ENCODE results near the gene IGIP.
A peak's percentile ranks its signal among the peaks of the same experiment; 100 is the strongest.

The IGIP gene

DNA sequence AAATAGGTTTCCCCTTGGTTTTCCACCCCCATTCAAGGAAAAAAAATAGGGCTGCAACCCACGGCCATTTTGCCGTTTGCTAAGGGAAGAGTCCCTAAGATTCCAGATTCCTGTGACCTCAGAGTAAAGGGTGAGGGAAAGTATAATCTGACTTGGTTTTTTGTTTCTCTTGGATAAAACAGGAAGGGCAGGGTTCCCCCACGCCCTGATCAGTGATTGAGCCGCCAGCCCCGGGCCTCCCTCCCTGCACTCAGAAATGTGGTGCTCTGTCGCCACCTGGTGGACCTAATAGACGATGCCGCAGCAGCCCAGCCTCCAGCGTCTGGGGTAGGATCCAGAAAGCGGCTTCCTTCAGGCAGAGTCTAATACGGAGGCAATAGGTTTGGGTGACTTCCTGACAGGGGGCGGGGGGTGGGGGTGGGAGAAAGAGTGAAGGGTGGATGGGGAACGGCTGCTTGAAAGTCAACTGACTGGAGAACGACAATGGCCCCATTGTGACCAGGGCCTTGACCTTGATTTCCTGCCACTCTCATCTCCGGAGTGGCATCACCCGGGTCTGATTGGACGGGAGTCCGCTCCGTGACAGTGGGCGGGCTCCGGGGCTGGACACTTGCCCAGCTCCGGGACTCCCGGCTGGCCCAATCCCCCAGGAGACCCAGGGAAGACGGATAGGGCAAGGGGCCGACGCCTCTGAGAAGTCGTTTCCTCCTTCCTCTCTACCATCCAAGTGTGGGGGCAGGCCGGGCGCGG is 31.5 kb downstream of the IGIP start:
- peak; percentile 66 for DNase-seq (ENCODE audit: low read depth, low spot score)
- Histone ChIP-seq H3K36me3 (ENCODE audit: insufficient read depth, insufficient read length, low read length) (no peaks in the 10 kb centered on the region), H3K4me1 (ENCODE audit: insufficient read depth, insufficient read length) (peaks cover 4% of the 10 kb centered on the region), H3K4me3 (ENCODE audit: insufficient read length, low read depth) (peak overlapping the region; percentile 30), H3K9ac (ENCODE audit: insufficient read length, low read depth) (no peak overlapping the region), H3K9me3 (ENCODE audit: insufficient read depth, low read length) (no peaks in the 10 kb centered on the region), H3K27me3 (ENCODE audit: insufficient read depth, insufficient read length) (no peaks in the 10 kb centered on the region)
- TF ChIP-seq SUZ12 (IDR thresholded peaks at IDR 0.05; ENCODE audit: extremely low read depth, insufficient read depth, insufficient read length) (no peak), YY1 (IDR thresholded peaks at IDR 0.05; ENCODE audit: insufficient read depth, insufficient read length) (no peak), ZNF274 (IDR thresholded peaks at IDR 0.05; ENCODE audit: low read depth, low read length) (no peak)

DNA sequence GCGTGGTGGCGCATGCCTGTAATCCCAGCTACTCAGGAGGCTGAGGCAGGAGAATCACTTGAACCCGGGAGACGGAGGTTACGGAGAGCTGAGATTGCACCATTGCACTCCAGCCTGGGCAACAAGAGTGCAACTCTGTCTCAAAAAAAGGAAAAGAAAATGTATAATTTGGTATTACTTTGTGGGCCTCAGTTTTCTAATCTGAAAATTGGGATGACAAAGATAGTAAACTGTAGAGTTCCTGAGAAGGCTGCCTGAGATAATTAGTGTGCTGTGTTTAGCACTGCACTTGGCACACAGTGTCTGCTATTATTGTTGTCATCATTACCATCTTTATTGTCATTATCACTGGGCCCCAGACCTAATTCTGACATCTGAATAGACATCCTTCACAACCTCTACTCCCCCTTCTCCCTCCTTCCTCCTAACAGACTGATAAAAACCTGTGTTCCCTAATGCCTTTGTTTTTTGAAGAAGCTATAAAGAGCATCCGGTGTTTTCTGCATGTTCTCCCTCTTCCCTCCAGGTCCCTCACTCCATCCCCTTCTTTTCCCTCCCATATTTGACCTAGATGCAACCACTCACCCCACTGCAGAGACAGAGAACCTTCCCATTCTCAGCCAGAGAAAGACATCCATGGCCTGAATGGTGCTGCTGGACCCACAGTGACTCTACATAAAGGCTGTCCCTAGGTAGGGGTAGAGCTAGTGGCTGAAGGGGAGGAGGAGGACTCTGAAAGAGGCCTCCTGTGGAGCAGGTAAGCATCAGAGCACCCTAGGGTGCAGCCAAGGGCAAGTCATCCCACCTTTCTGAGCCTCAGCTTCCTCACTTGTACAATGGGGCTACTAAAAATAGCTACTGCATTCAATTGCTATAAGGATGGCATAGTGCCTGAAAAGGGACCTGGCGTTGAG is 33.5 kb downstream of the IGIP start:
- H3K4me1 ChIP-seq (ENCODE audit: insufficient read depth, insufficient read length) = no peaks in the 10 kb centered on the region
- H3K9me3 ChIP-seq (ENCODE audit: insufficient read depth, low read length) = no peaks in the 10 kb centered on the region
- H3K36me3 ChIP-seq (ENCODE audit: insufficient read depth, insufficient read length, low read length) = no peaks in the 10 kb centered on the region
- no peak for TF ChIP-seq ZNF274 (IDR thresholded peaks at IDR 0.05; ENCODE audit: low read depth, low read length)
- no peak for TF ChIP-seq YY1 (IDR thresholded peaks at IDR 0.05; ENCODE audit: insufficient read depth, insufficient read length)
- TF ChIP-seq SUZ12 (IDR thresholded peaks at IDR 0.05; ENCODE audit: extremely low read depth, insufficient read depth, insufficient read length) = no peak
- H3K27me3 ChIP-seq (ENCODE audit: insufficient read depth, insufficient read length) = no peaks in the 10 kb centered on the region
- no peak overlapping the region for H3K9ac ChIP-seq (ENCODE audit: insufficient read length, low read depth)
- DNase-seq (ENCODE audit: low read depth, low spot score) = no peak
- H3K4me3 ChIP-seq (ENCODE audit: insufficient read length, low read depth) = no peak overlapping the region

DNA sequence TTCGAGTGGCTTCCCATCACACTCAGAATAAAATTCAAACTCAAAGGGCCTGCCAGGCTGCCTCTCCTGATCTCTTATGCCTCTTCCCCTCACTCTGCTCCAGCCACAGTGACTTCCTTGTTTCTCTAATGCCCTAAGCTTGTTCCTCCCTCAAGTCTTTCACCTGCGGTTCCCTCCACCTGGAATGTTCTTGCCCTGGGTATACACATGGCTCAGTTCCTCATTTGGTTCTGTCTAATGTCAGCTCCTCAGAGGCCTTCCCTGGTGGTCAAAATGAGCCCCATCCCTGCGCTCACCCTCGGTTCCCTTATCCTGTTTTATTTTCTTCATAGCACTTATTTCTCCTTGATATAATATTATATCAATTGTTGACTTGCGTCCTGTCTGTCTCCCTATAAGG is 36.5 kb downstream of the IGIP start:
- no peaks in the 10 kb centered on the region for H3K4me1 ChIP-seq (ENCODE audit: insufficient read depth, insufficient read length)
- DNase-seq (ENCODE audit: low read depth, low spot score) = no peak
- TF ChIP-seq ZNF274 (IDR thresholded peaks at IDR 0.05; ENCODE audit: low read depth, low read length) = no peak
- H3K27me3 ChIP-seq (ENCODE audit: insufficient read depth, insufficient read length) = no peaks in the 10 kb centered on the region
- H3K9me3 ChIP-seq (ENCODE audit: insufficient read depth, low read length) = no peaks in the 10 kb centered on the region
- H3K9ac ChIP-seq (ENCODE audit: insufficient read length, low read depth) = no peak overlapping the region
- H3K4me3 ChIP-seq (ENCODE audit: insufficient read length, low read depth) = no peak overlapping the region
- no peaks in the 10 kb centered on the region for H3K36me3 ChIP-seq (ENCODE audit: insufficient read depth, insufficient read length, low read length)

DNA sequence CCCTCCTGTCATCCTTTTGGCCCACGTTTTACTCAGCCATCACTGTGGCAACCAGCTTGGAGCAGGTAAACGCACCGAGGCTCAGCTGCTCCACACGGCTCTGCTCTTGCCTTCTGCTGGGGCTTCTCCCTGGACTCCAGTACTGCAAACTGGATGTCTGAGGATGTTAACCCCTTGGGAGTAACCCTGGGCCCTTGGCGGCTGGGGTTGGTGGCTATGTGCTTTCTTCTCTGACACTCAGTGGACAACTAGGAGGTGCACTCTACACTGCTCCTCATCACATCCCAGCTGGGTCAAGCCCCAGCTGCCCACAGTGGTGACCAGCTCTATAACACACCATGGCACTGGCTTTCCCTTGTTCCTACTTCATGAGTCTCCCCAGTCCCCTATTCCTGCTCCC is 37.0 kb downstream of the IGIP start:
- H3K36me3 ChIP-seq (ENCODE audit: insufficient read depth, insufficient read length, low read length) = no peaks in the 10 kb centered on the region
- H3K4me1 ChIP-seq (ENCODE audit: insufficient read depth, insufficient read length) = no peaks in the 10 kb centered on the region
- TF ChIP-seq YY1 (IDR thresholded peaks at IDR 0.05; ENCODE audit: insufficient read depth, insufficient read length) (no peak), ZNF274 (IDR thresholded peaks at IDR 0.05; ENCODE audit: low read depth, low read length) (no peak), SUZ12 (IDR thresholded peaks at IDR 0.05; ENCODE audit: extremely low read depth, insufficient read depth, insufficient read length) (no peak)
- no peak overlapping the region for H3K9ac ChIP-seq (ENCODE audit: insufficient read length, low read depth)
- DNase-seq (ENCODE audit: low read depth, low spot score) = no peak
- no peak overlapping the region for H3K4me3 ChIP-seq (ENCODE audit: insufficient read length, low read depth)
- no peaks in the 10 kb centered on the region for H3K9me3 ChIP-seq (ENCODE audit: insufficient read depth, low read length)
- no peaks in the 10 kb centered on the region for H3K27me3 ChIP-seq (ENCODE audit: insufficient read depth, insufficient read length)

- no peak overlapping the region for H3K4me3 ChIP-seq (ENCODE audit: insufficient read length, low read depth)
- H3K27me3 ChIP-seq (ENCODE audit: insufficient read depth, insufficient read length) = no peaks in the 10 kb centered on the region
- H3K36me3 ChIP-seq (ENCODE audit: insufficient read depth, insufficient read length, low read length) = no peaks in the 10 kb centered on the region
- H3K9me3 ChIP-seq (ENCODE audit: insufficient read depth, low read length) = no peaks in the 10 kb centered on the region
- no peak for DNase-seq (ENCODE audit: low read depth, low spot score)
- no peak overlapping the region for H3K9ac ChIP-seq (ENCODE audit: insufficient read length, low read depth)
- no peak for TF ChIP-seq SUZ12 (IDR thresholded peaks at IDR 0.05; ENCODE audit: extremely low read depth, insufficient read depth, insufficient read length)
- no peak for TF ChIP-seq YY1 (IDR thresholded peaks at IDR 0.05; ENCODE audit: insufficient read depth, insufficient read length)
- no peak for TF ChIP-seq ZNF274 (IDR thresholded peaks at IDR 0.05; ENCODE audit: low read depth, low read length)
- H3K4me1 ChIP-seq (ENCODE audit: insufficient read depth, insufficient read length) = no peaks in the 10 kb centered on the region
Observed at GRCh38 chr5:140165101-140165922, 39.6 kb downstream of the IGIP start.

GRCh38 chr5:140165923-140166270 is 40.2 kb downstream of the IGIP start:
- Histone ChIP-seq H3K4me1 (ENCODE audit: insufficient read depth, insufficient read length) (no peaks in the 10 kb centered on the region), H3K9ac (ENCODE audit: insufficient read length, low read depth) (no peak overlapping the region), H3K36me3 (ENCODE audit: insufficient read depth, insufficient read length, low read length) (no peaks in the 10 kb centered on the region), H3K4me3 (ENCODE audit: insufficient read length, low read depth) (no peak overlapping the region), H3K9me3 (ENCODE audit: insufficient read depth, low read length) (no peaks in the 10 kb centered on the region), H3K27me3 (ENCODE audit: insufficient read depth, insufficient read length) (no peaks in the 10 kb centered on the region)
- TF ChIP-seq SUZ12 (IDR thresholded peaks at IDR 0.05; ENCODE audit: extremely low read depth, insufficient read depth, insufficient read length) (no peak), ZNF274 (IDR thresholded peaks at IDR 0.05; ENCODE audit: low read depth, low read length) (no peak), YY1 (IDR thresholded peaks at IDR 0.05; ENCODE audit: insufficient read depth, insufficient read length) (no peak)
- DNase-seq (ENCODE audit: low read depth, low spot score) = no peak

DNA sequence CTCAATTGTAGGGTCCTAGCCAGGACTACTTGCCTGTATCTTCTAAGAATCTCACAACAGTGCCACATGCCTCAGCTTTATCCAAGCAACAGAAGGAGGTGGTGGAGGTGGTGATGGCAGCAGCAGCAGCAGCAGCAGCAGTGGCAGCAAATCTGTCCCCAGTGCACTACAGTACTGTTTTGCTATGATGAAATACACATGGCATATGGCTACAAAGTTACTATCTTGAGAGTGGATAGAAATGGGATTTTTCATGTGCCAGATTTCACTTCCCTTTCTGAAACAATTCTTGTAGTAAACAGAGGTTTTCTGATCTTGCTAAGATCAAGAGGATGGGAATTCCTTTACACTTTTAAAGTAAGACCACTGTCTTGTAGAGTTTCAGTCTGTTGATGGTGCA is 41.2 kb downstream of the IGIP start:
- Histone ChIP-seq H3K4me1 (ENCODE audit: insufficient read depth, insufficient read length) (no peaks in the 10 kb centered on the region), H3K27me3 (ENCODE audit: insufficient read depth, insufficient read length) (no peaks in the 10 kb centered on the region), H3K9ac (ENCODE audit: insufficient read length, low read depth) (no peak overlapping the region), H3K9me3 (ENCODE audit: insufficient read depth, low read length) (no peaks in the 10 kb centered on the region), H3K4me3 (ENCODE audit: insufficient read length, low read depth) (no peak overlapping the region), H3K36me3 (ENCODE audit: insufficient read depth, insufficient read length, low read length) (no peaks in the 10 kb centered on the region)
- TF ChIP-seq YY1 (IDR thresholded peaks at IDR 0.05; ENCODE audit: insufficient read depth, insufficient read length) = no peak
- no peak for TF ChIP-seq ZNF274 (IDR thresholded peaks at IDR 0.05; ENCODE audit: low read depth, low read length)
- DNase-seq (ENCODE audit: low read depth, low spot score) = no peak

Measured in NT2/D1 (cell line).